Left ventricle myocardium inferior (tissue), 1 donor: ENCODE results near the gene THAP5. TPM values are rescaled to one million over a fixed set of nuclear protein-coding genes. Genes with fewer than 3 reads are reported as not detected.

Experiments
- DNase-seq: peaks from one replicate; pipeline ENCODE4 v3.0.0-alpha.2; 2020
- H3K27ac ChIP-seq: fragments of 200-600 bp; replicated peaks from 2 replicates; pipeline ENCODE4 v1.8.0; 2021
- H3K27me3 ChIP-seq: fragments of 200-600 bp; 2 replicates; pipeline ENCODE4 v1.8.0; 2021; ENCODE audit warnings: low read depth
- H3K36me3 ChIP-seq: fragments of 200-600 bp; 2 replicates; pipeline ENCODE4 v1.8.0; 2021
- H3K4me1 ChIP-seq: fragments of 200-600 bp; 2 replicates; pipeline ENCODE4 v1.8.0; 2021
- H3K4me3 ChIP-seq: fragments of 200-600 bp; 2 replicates; pipeline ENCODE4 v1.8.0; 2021; ENCODE audit warnings: mild to moderate bottlenecking, moderate library complexity
- H3K9me3 ChIP-seq: fragments of 200-600 bp; replicated peaks from 2 replicates; pipeline ENCODE4 v1.8.0; 2021
- intact Hi-C: fragments of 100-400 bp; cut with micrococcal nuclease; formaldehyde crosslinking; loops from one replicate; pipeline ENCODE4 v1.11.0; 2022
- total RNA-seq: library from RNA; stranded (reverse); fragmentation: NEBNext Ultra II Directional; extraction: Animal tissue kit (Norgen Biotek cat#: 25700); gene quantifications from one replicate; pipeline ENCODE4 v1.2.1, GENCODE V29; 2021
- TF ChIP-seq, protein P1 (sequence below): fragments of 200-600 bp; IDR thresholded peaks from 2 replicates; pipeline ENCODE4 v1.8.0; 2021; ENCODE audit warnings: antibody characterized with exemption, mild to moderate bottlenecking, borderline replicate concordance
- donor health status: DM: no; HTN: yes; CAD: no; lungs with severe emphysema.

THAP5 gene
- total RNA-seq, 1 donor from 2014 or later = 24.4 TPM

GRCh38 chr7:108537229-108537628, 32.3 kb downstream of the THAP5 start:
- intact Hi-C loops = no loop called here
- no peaks in the 10 kb centered on the region for H3K27me3 ChIP-seq
- TF ChIP-seq, protein P1, sequence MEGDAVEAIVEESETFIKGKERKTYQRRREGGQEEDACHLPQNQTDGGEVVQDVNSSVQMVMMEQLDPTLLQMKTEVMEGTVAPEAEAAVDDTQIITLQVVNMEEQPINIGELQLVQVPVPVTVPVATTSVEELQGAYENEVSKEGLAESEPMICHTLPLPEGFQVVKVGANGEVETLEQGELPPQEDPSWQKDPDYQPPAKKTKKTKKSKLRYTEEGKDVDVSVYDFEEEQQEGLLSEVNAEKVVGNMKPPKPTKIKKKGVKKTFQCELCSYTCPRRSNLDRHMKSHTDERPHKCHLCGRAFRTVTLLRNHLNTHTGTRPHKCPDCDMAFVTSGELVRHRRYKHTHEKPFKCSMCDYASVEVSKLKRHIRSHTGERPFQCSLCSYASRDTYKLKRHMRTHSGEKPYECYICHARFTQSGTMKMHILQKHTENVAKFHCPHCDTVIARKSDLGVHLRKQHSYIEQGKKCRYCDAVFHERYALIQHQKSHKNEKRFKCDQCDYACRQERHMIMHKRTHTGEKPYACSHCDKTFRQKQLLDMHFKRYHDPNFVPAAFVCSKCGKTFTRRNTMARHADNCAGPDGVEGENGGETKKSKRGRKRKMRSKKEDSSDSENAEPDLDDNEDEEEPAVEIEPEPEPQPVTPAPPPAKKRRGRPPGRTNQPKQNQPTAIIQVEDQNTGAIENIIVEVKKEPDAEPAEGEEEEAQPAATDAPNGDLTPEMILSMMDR = no peak
- H3K9me3 ChIP-seq = no peaks in the 10 kb centered on the region
- no peaks in the 10 kb centered on the region for H3K36me3 ChIP-seq
- H3K4me1 ChIP-seq = no peaks in the 10 kb centered on the region
- DNase-seq = no peak
- no peak overlapping the region for H3K4me3 ChIP-seq
- no peak overlapping the region for H3K27ac ChIP-seq

DNA sequence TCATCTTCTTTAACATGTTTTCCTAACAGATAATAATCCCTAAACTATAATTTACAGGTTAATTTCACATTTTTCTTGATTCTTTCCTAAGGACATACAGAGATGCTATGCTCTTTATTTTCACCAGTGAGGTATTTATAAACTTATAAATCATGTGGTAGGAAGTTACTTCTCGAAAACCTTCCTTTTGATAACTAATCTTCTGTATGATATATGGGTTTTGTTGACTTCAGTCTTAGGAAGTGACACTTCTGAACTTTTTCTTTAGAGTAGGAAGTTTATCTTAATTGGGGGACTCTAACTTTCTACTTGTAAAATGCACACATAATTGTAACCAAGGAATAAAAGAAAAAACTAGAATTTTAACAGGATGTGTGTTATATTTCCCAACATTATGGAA, 33.8 kb downstream of the THAP5 start:
- Histone ChIP-seq H3K27me3 (no peaks in the 10 kb centered on the region), H3K4me1 (no peaks in the 10 kb centered on the region), H3K4me3 (no peak overlapping the region), H3K27ac (no peak overlapping the region), H3K9me3 (no peaks in the 10 kb centered on the region), H3K36me3 (no peaks in the 10 kb centered on the region)
- intact Hi-C loops = no loop called here
- no peak for DNase-seq
- TF ChIP-seq, protein P1 = no peak

DNA sequence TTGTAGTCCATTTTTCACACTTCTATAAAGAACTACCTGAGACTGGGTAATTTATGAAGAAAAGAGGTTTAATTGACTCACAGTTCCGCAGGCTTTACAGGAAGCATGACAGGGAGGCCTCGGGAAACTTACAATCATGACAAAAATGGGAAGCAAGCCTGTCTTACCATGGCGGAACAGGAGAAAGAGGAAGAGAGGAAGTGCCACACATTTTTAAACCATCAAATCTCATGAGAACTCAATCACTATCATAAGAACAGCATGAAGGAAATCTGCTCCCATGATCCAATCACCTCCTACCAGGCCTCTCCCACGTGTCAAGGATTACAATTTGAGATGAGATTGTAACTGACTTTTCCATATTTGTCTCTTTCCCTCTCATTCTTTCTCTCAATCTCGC, 34.2 kb downstream of the THAP5 start:
- no peaks in the 10 kb centered on the region for H3K36me3 ChIP-seq
- no peak overlapping the region for H3K4me3 ChIP-seq
- H3K4me1 ChIP-seq = no peaks in the 10 kb centered on the region
- no peaks in the 10 kb centered on the region for H3K9me3 ChIP-seq
- H3K27ac ChIP-seq = no peak overlapping the region
- intact Hi-C loops = no loop called here
- H3K27me3 ChIP-seq = no peaks in the 10 kb centered on the region
- TF ChIP-seq, protein P1 = no peak
- no peak for DNase-seq

DNA sequence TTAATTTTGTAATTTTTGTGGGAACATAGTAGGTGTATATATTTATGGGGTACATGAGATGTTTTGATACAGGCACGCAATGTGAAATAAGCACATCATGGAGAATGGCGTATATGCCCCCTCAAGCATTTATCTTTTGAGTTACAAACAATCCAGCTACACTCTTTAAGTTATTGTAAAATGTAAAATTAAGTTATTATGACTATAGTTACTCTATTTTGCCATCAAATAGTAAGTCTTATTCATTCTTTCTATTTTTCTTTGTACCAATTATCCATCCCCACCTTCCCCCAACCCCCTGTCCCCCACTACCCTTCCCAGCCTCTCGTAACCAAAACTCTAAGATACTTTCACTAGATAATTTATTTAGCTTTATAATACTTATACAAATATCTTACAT, 35.8 kb downstream of the THAP5 start:
- intact Hi-C loops = no loop called here
- Histone ChIP-seq H3K4me1 (no peaks in the 10 kb centered on the region), H3K9me3 (no peaks in the 10 kb centered on the region), H3K27ac (no peak overlapping the region), H3K36me3 (no peaks in the 10 kb centered on the region), H3K27me3 (no peaks in the 10 kb centered on the region), H3K4me3 (no peak overlapping the region)
- DNase-seq = no peak
- TF ChIP-seq, protein P1 = no peak

DNA sequence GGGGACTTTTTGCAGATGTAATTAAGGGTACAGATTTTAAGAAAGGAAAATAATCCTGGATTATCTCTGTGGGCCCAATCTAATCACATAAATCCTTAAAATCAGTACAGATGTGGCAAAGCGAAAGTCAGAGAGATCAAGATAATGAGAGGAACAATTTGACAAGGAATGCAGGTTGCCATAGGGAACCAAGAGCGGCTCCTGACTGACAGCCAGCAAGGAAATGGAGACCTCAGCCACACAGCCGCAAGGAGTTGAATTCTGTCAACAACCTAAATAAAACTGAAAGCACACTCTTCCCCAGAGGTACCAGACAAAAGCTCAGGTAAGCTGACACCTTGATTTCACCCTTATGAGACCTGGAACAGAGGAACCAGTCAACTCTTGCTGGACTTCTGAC, 40.2 kb downstream of the THAP5 start:
- H3K9me3 ChIP-seq = no peaks in the 10 kb centered on the region
- no peak overlapping the region for H3K4me3 ChIP-seq
- no peaks in the 10 kb centered on the region for H3K36me3 ChIP-seq
- DNase-seq = no peak
- no peak overlapping the region for H3K27ac ChIP-seq
- intact Hi-C loops = no loop called here
- H3K27me3 ChIP-seq = no peaks in the 10 kb centered on the region
- peaks cover 22% of the 10 kb centered on the region for H3K4me1 ChIP-seq
- TF ChIP-seq, protein P1 = no peak
